GM19035 (cell line): ENCODE data around the gene URAD.

Source experiments
- ATAC-seq: cut with Tn5 transposase; IDR thresholded peaks from one replicate; pipeline ENCODE4 v1.9.1; 2021; ENCODE audit not compliant: unreplicated experiment

The URAD gene

GRCh38 chr13:28001049-28001448, 12.6 kb upstream of the URAD start:
- no peak for ATAC-seq

GRCh38 chr13:28000567-28000966, 12.1 kb upstream of the URAD start:
- ATAC-seq = no peak

GRCh38 chr13:27997904-27998522, 9.5 kb upstream of the URAD start:
- ATAC-seq = no peak

- ATAC-seq = no peak
These were observed 3.4 kb upstream of the URAD start for GRCh38 chr13:27991881-27992280.

- ATAC-seq = no peak
These were observed 2.9 kb downstream of the URAD start for GRCh38 chr13:27985600-27985999.

- no peak for ATAC-seq
These were observed 6.1 kb downstream of the URAD start for GRCh38 chr13:27982361-27982760.

- ATAC-seq = no peak
These were observed 7.3 kb downstream of the URAD start for GRCh38 chr13:27981006-27981708.

GRCh38 chr13:27980280-27980998, 8.1 kb downstream of the URAD start:
- no peak for ATAC-seq

GRCh38 chr13:27979765-27980279, 8.7 kb downstream of the URAD start:
- no peak for ATAC-seq

GRCh38 chr13:27979001-27979643, 9.4 kb downstream of the URAD start:
- ATAC-seq = no peak

- no peak for ATAC-seq
These were observed 10.1 kb downstream of the URAD start for GRCh38 chr13:27978301-27978968.

- ATAC-seq = no peak
These were observed 10.8 kb downstream of the URAD start for GRCh38 chr13:27977476-27978300.

- ATAC-seq = no peak
These were observed 12.0 kb downstream of the URAD start for GRCh38 chr13:27976362-27977091.

GRCh38 chr13:27975564-27976361, 12.7 kb downstream of the URAD start:
- no peak for ATAC-seq

GRCh38 chr13:27973961-27974662, 14.4 kb downstream of the URAD start:
- no peak for ATAC-seq

- no peak for ATAC-seq
These were observed 15.2 kb downstream of the URAD start for GRCh38 chr13:27973291-27973690.

GRCh38 chr13:27972478-27972820, 16.0 kb downstream of the URAD start:
- ATAC-seq = no peak
